HL-60 (cell line): Measurements from ENCODE around the gene FRK.

ENCODE experiments used
- DNase-seq, 2 experiments: peaks; one replicate each; pipeline ENCODE4 v3.0.0-alpha.2; 2010 to 2020; ENCODE audit warnings: low read depth in 1 of 2, low spot score in 1 of 2
- H3K27ac ChIP-seq: fragments of 250-450 bp; sonication (Bioruptor Pico); replicated peaks from 2 replicates; pipeline ENCODE4 v1.5.1; 2020; ENCODE audit warnings: mild to moderate bottlenecking, moderate library complexity
- H3K27me3 ChIP-seq: fragments of 250-450 bp; sonication (Bioruptor Pico); 2 replicates; pipeline ENCODE4 v1.5.1; 2021; ENCODE audit warnings: mild to moderate bottlenecking, moderate library complexity; ENCODE audit not compliant: insufficient read depth, poor library complexity, severe bottlenecking
- H3K4me3 ChIP-seq: replicated peaks from 2 replicates; pipeline ENCODE4 v1.5.1; 2011; ENCODE audit warnings: mild to moderate bottlenecking, control low read depth, low read length; ENCODE audit not compliant: insufficient read depth
- CTCF ChIP-seq: IDR thresholded peaks from one replicate; pipeline ENCODE4 v1.5.1; 2011; ENCODE audit warnings: low read length, control low read depth, inconsistent platforms; ENCODE audit not compliant: insufficient read depth
- GABPA ChIP-seq: IDR thresholded peaks from 2 replicates; pipeline ENCODE4 v1.6.1; 2012; ENCODE audit warnings: low read depth
- POLR2AphosphoS5 ChIP-seq: IDR thresholded peaks from 2 replicates; pipeline ENCODE4 v1.6.1; 2012; ENCODE audit warnings: low read depth
- SPI1 ChIP-seq: IDR thresholded peaks from 2 replicates; pipeline ENCODE4 v1.6.1; 2012; ENCODE audit warnings: low read depth, mild to moderate bottlenecking, borderline replicate concordance
- TF ChIP-seq, protein P1 (sequence below): IDR thresholded peaks from 2 replicates; pipeline ENCODE4 v1.6.1; 2012; ENCODE audit warnings: low read depth; ENCODE audit not compliant: insufficient replicate concordance

FRK gene

GRCh38 chr6:116027801-116028200 is 32.9 kb downstream of the FRK start:
- DNase-seq: no peak
- Histone ChIP-seq H3K27me3 (peaks cover 2% of the 10 kb centered on the region), H3K4me3 (no peak overlapping the region), H3K27ac (no peak overlapping the region)
- TF ChIP-seq SPI1 (no peak), POLR2AphosphoS5 (no peak), GABPA (no peak), CTCF (no peak)
- TF ChIP-seq, protein P1, sequence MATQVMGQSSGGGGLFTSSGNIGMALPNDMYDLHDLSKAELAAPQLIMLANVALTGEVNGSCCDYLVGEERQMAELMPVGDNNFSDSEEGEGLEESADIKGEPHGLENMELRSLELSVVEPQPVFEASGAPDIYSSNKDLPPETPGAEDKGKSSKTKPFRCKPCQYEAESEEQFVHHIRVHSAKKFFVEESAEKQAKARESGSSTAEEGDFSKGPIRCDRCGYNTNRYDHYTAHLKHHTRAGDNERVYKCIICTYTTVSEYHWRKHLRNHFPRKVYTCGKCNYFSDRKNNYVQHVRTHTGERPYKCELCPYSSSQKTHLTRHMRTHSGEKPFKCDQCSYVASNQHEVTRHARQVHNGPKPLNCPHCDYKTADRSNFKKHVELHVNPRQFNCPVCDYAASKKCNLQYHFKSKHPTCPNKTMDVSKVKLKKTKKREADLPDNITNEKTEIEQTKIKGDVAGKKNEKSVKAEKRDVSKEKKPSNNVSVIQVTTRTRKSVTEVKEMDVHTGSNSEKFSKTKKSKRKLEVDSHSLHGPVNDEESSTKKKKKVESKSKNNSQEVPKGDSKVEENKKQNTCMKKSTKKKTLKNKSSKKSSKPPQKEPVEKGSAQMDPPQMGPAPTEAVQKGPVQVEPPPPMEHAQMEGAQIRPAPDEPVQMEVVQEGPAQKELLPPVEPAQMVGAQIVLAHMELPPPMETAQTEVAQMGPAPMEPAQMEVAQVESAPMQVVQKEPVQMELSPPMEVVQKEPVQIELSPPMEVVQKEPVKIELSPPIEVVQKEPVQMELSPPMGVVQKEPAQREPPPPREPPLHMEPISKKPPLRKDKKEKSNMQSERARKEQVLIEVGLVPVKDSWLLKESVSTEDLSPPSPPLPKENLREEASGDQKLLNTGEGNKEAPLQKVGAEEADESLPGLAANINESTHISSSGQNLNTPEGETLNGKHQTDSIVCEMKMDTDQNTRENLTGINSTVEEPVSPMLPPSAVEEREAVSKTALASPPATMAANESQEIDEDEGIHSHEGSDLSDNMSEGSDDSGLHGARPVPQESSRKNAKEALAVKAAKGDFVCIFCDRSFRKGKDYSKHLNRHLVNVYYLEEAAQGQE: no peak

- TF ChIP-seq SPI1 (no peak), CTCF (no peak), POLR2AphosphoS5 (no peak), GABPA (no peak)
- TF ChIP-seq, protein P1: no peak
- no peak for DNase-seq
- Histone ChIP-seq H3K4me3 (no peak overlapping the region), H3K27ac (no peak overlapping the region), H3K27me3 (peaks cover 5% of the 10 kb centered on the region)
Measured at GRCh38 chr6:116025405-116025804, 35.3 kb downstream of the FRK start.

GRCh38 chr6:116022841-116023445 is 37.7 kb downstream of the FRK start:
- TF ChIP-seq, protein P1: no peak
- no peak for TF ChIP-seq SPI1
- no peak for TF ChIP-seq GABPA
- TF ChIP-seq CTCF: no peak
- no peak for TF ChIP-seq POLR2AphosphoS5
- Histone ChIP-seq H3K27ac (no peak overlapping the region), H3K4me3 (no peak overlapping the region), H3K27me3 (peaks cover 5% of the 10 kb centered on the region)
- no peak for DNase-seq
